GM12878 (cell line): ENCODE results near the gene PPP1R15A. TPM values are rescaled to one million over a fixed set of nuclear protein-coding genes. Genes with fewer than 3 reads are reported as not detected.

Experiments used
- ATAC-seq: fragments of 200-7000 bp; cut with Tn5 transposase; 3 replicates; pipeline ENCODE4 v1.9.1; 2020; ENCODE audit warnings: mild to moderate bottlenecking, moderate library complexity
- Bru-seq: library from RNA; stranded (reverse); fragments of 400-500 nt; gene quantifications from one replicate; lab custom pipeline; 2021; lab: Mats Ljungman, UMichigan
- BruChase-seq, 2 experiments: library from RNA; stranded (reverse); fragments of 400-500 nt; gene quantifications; one replicate each; lab custom pipeline; 2021; lab: Mats Ljungman, UMichigan
- BruUV-seq: library from RNA; stranded (reverse); fragments of 400-500 nt; replicated peaks from 2 replicates; lab custom pipeline; 2021; lab: Mats Ljungman, UMichigan
- CTCF ChIA-PET: fragments of 300-600 bp; sonication (Branson Sonifier 250); formaldehyde crosslinking; extraction: SDS; loops from one replicate; lab custom pipeline; 2021; ENCODE audit warnings: inconsistent platforms; lab: Yijun Ruan, JAX
- POLR2A ChIA-PET: fragments of 350-600 bp; formaldehyde crosslinking; extraction: SDS; loops from one replicate; lab custom pipeline; 2021; ENCODE audit warnings: inconsistent platforms; lab: Charles Lee
- RAD21 ChIA-PET: fragments of 300-600 bp; sonication (Branson Sonifier 250); formaldehyde crosslinking; loops from one replicate; lab custom pipeline; 2023; ENCODE audit warnings: antibody characterized with exemption; ENCODE audit not compliant: unreplicated experiment; lab: Charles Lee
- SMC1A ChIA-PET: fragments of 300-600 bp; sonication (Branson Sonifier 250); formaldehyde crosslinking; loops from one replicate; lab custom pipeline; 2023; ENCODE audit not compliant: unreplicated experiment, uncharacterized antibody; lab: Charles Lee
- DNase-seq: peaks from one replicate; pipeline ENCODE4 v3.0.0-alpha.2; 2011; ENCODE audit warnings: low read depth, low spot score
- FAIRE-seq: peaks from 3 replicates; lab custom pipeline; 2011; peaks lifted over from hg19 to GRCh38; lab: Jason Lieb, UNC
- H2AFZ ChIP-seq: 2 replicates; pipeline ENCODE4 v1.6.0; 2011; ENCODE audit warnings: low read depth, low read length, control low read depth; ENCODE audit not compliant: control insufficient read depth
- H3K27ac ChIP-seq: 2 replicates; pipeline ENCODE4 v1.5.1; 2011; ENCODE audit warnings: control low read depth; ENCODE audit not compliant: control insufficient read depth, insufficient read depth
- H3K27me3 ChIP-seq, 2 experiments: replicated peaks in 1 of 2; 2 replicates each; pipeline versions ENCODE4 v1.6.0 to v1.6.1; 2011; ENCODE audit warnings: low read length in 1 of 2; ENCODE audit not compliant: control insufficient read depth in 2 of 2, insufficient read depth in 2 of 2
- H3K36me3 ChIP-seq, 2 experiments: 2 replicates each; pipeline ENCODE4 v1.5.1; 2011; ENCODE audit warnings: low read length in 1 of 2; ENCODE audit not compliant: control insufficient read depth in 2 of 2, insufficient read depth in 2 of 2
- H3K4me1 ChIP-seq: 2 replicates; pipeline ENCODE4 v1.6.1; 2011; ENCODE audit warnings: mild to moderate bottlenecking, low read length, moderate library complexity, mixed read lengths; ENCODE audit not compliant: control insufficient read depth, insufficient read depth
- H3K4me2 ChIP-seq: 2 replicates; pipeline ENCODE4 v1.6.0; 2011; ENCODE audit warnings: control low read depth; ENCODE audit not compliant: control insufficient read depth, insufficient read depth
- H3K4me3 ChIP-seq: fragments of 200-600 bp; sonication (generic); 2 replicates; pipeline ENCODE4 v1.5.1; 2016
- H3K79me2 ChIP-seq: 2 replicates; pipeline ENCODE4 v1.6.0; 2011; ENCODE audit warnings: low read length; ENCODE audit not compliant: control insufficient read depth, insufficient read depth
- H3K9ac ChIP-seq: 2 replicates; pipeline ENCODE4 v1.8.0; 2011; ENCODE audit warnings: low read length, control low read depth, mixed read lengths; ENCODE audit not compliant: control insufficient read depth, insufficient read depth
- H3K9me3 ChIP-seq: replicated peaks from 3 replicates; pipeline ENCODE4 v1.5.1; 2011; ENCODE audit warnings: mild to moderate bottlenecking, low read length; ENCODE audit not compliant: control insufficient read depth, insufficient read depth
- H4K20me1 ChIP-seq: 2 replicates; pipeline ENCODE4 v1.6.0; 2011; ENCODE audit not compliant: control insufficient read depth, insufficient read depth
- ATF7 ChIP-seq: fragments of 450-650 bp; IDR thresholded peaks from 2 replicates; pipeline ENCODE4 v1.6.1; 2016; ENCODE audit warnings: low read depth, mild to moderate bottlenecking
- CEBPB ChIP-seq, 2 experiments: fragments of 150-350 bp in 1 of 2; IDR thresholded peaks; 2 replicates each; pipeline ENCODE4 v1.6.1; 2012 to 2014; ENCODE audit warnings: low read depth in 2 of 2, low read length in 2 of 2, borderline replicate concordance in 1 of 2, inconsistent platforms in 1 of 2
- CREB1 ChIP-seq: IDR thresholded peaks from 2 replicates; pipeline ENCODE4 v1.6.1; 2012; ENCODE audit warnings: low read depth, mild to moderate bottlenecking, inconsistent platforms
- MTA2 ChIP-seq: fragments of 450-650 bp; IDR thresholded peaks from 2 replicates; pipeline ENCODE4 v1.6.1; 2016; ENCODE audit warnings: low read depth, mild to moderate bottlenecking, moderate library complexity
- POU2F2 ChIP-seq: IDR thresholded peaks from 3 replicates; pipeline ENCODE4 v1.6.1; 2011; ENCODE audit warnings: low read depth, mild to moderate bottlenecking, low read length, borderline replicate concordance
- TARDBP ChIP-seq: IDR thresholded peaks from 2 replicates; pipeline ENCODE4 v1.6.1; 2016; ENCODE audit warnings: borderline replicate concordance
- WGBS: methylation state at CpG from one replicate; pipeline ENCODE4 v1.1.6; 2016; ENCODE audit warnings: low lambda C conversion rate; ENCODE audit not compliant: insufficient replicate concordance, insufficient coverage; ENCODE audit errors: missing lambda C conversion rate; 5-methylcytosine and 5-hydroxymethylcytosine counted together
- in situ Hi-C: fragments of 300-500 bp; cut with MboI; formaldehyde crosslinking; loops from 9 replicates; pipeline ENCODE4 v1.14.3; 2018; ENCODE audit warnings: mixed read lengths
- intact Hi-C: fragments of 100-400 bp; cut with micrococcal nuclease; formaldehyde crosslinking; loops from one replicate; pipeline ENCODE4 v1.14.2; 2022; ENCODE audit not compliant: unreplicated experiment
- long read RNA-seq, 2 experiments: library from polyadenylated mRNA; unstranded; transcript quantifications; one replicate each; pipeline ENCODE4 v2.0.0, GENCODE V29; 2019 to 2020
- polyA minus RNA-seq, 3 experiments: library from RNA; depleted of rRNA, polyadenylated mRNA; stranded (reverse); fragments of >200 nt; gene quantifications; 2 replicates each; pipeline ENCODE4 v1.2.3, GENCODE V29; 2011
- polyA plus RNA-seq, 11 experiments: library from polyadenylated mRNA; depleted of rRNA in 4 of 11; unstranded in 6 of 11; stranded (reverse) in 5 of 11; fragments of >200 nt; fragmentation: Nextera tagmentation in 4 of 11; fragmentation: Illumina TruSeq in 1 of 11; extraction: Ambion mirVana in 4 of 11; extraction: Trizol in 1 of 11; gene quantifications; 1 replicate in 1 of 11; 2 replicates in 10 of 11; pipeline versions ENCODE4 v1.2.1 to v1.2.3, GENCODE V29; 2011 to 2016; ENCODE audit warnings: inconsistent platforms in 2 of 11, missing spikeins in 2 of 11, low read depth in 1 of 11
- total RNA-seq, 4 experiments: library from RNA; depleted of rRNA in 3 of 4; stranded (reverse); fragments of >200 nt in 3 of 4; fragmentation: Illumina TruSeq in 1 of 4; extraction: Trizol in 1 of 4; gene quantifications; 2 replicates each; pipeline versions ENCODE4 v1.2.1 to v1.2.3, GENCODE V29; 2013 to 2021
- TF ChIP-seq, protein P1 (sequence below): fragments of 450-650 bp; IDR thresholded peaks from 2 replicates; pipeline ENCODE4 v1.6.1; 2017; ENCODE audit warnings: mild to moderate bottlenecking, moderate library complexity
- TF ChIP-seq, protein P2 (sequence below): fragments of 450-650 bp; IDR thresholded peaks from 2 replicates; pipeline ENCODE4 v1.6.1; 2014; ENCODE audit warnings: mild to moderate bottlenecking
- TF ChIP-seq, protein P3 (sequence below): fragments of 450-650 bp; IDR thresholded peaks from 2 replicates; pipeline ENCODE4 v1.6.1; 2018; ENCODE audit warnings: borderline replicate concordance, mild to moderate bottlenecking; ENCODE audit not compliant: partially characterized antibody

PPP1R15A gene
- 90.5 and 94.5 TPM in 2 replicates for total RNA-seq (2013; cell fraction: nucleolus; rRNA removed)
- total RNA-seq (2014; rRNA removed) (23.9 and 26.3 TPM in 2 replicates), total RNA-seq (2014; rRNA removed; fragmentation: Illumina TruSeq; extraction: Trizol) (21.0 and 22.2 TPM in 2 replicates), total RNA-seq (2021) (30.0 and 30.6 TPM in 2 replicates), polyA plus RNA-seq (2011; rRNA removed) (18.6 and 19.1 TPM in 2 replicates), polyA plus RNA-seq (2014; fragmentation: Illumina TruSeq; extraction: Trizol) (28.0 and 29.9 TPM in 2 replicates), polyA plus RNA-seq (2014; fragmentation: Nextera tagmentation; extraction: Ambion mirVana) (under 1 TPM; 0.68 to 0.90 TPM), polyA plus RNA-seq (2014; rRNA removed) (28.5 and 29.0 TPM in 2 replicates), polyA plus RNA-seq (2016; fragmentation: Nextera tagmentation; extraction: Ambion mirVana) (10 to 100 TPM; 44.1 to 50.8 TPM), polyA minus RNA-seq (2011; rRNA and poly(A)+ RNA removed) (11.3 and 16.8 TPM in 2 replicates), Bru-seq, nascent RNA (percentile 99 among the genes with signal in this experiment), BruChase-seq, experiment 1, labeled RNA remaining after a 6-hour chase (percentile 97 among the genes with signal in this experiment), BruChase-seq, experiment 2, labeled RNA remaining after a 2-hour chase (percentile 99 among the genes with signal in this experiment)
- 32.8 TPM for polyA plus RNA-seq (2011; ENCODE audit: low read depth)
- 16.9 and 21.8 TPM in 2 replicates for polyA plus RNA-seq (2011; cell fraction: cytosol; rRNA removed)
- 34.4 and 42.1 TPM in 2 replicates for polyA plus RNA-seq (2011; cell fraction: nucleus; rRNA removed)
- 64.8 and 69.0 TPM in 2 replicates for polyA plus RNA-seq (2012)
- 7.4 and 12.2 TPM in 2 replicates for polyA minus RNA-seq (2011; cell fraction: cytosol; rRNA and poly(A)+ RNA removed)
- polyA minus RNA-seq (2011; cell fraction: nucleus; rRNA and poly(A)+ RNA removed): 19.8 and 24.3 TPM in 2 replicates
- long read RNA-seq, experiment 1, transcript PPP1R15A-201 (3 exons, 2,378 nt): major isoform, 25 of 32 reads
- long read RNA-seq, experiment 1, partial matches to known transcripts: 7 of 32 reads
- long read RNA-seq, experiment 1, other reads (novel, unspliced or antisense): 0 of 32 reads
- long read RNA-seq, experiment 2, partial matches to known transcripts: 1 of 5 reads
- long read RNA-seq, experiment 2, other reads (novel, unspliced or antisense): 1 of 5 reads

GRCh38 chr19:48872182-48872883 lies at the start of gene PPP1R15A:
Gene PPP1R15A, plus strand, starts transcription at chr19:48872421. Its CDS starts 813 bp downstream, at chr19:48873234.
- 2% methylated on average over 49 of the region's 53 CpGs for WGBS
- H3K4me3 ChIP-seq: peak within 1 kb of the TSS; percentile 100
- in situ Hi-C loops: no loop called here
- H2AFZ ChIP-seq: 0 out of 2 replicates have a peak within 1 kb of the TSS, but pooled peaks have one; percentile 4
- peak; percentile 97 for FAIRE-seq
- H3K27me3 ChIP-seq: no peaks in the 10 kb centered on the region
- BruUV-seq: TSS peak; percentile 71
- H4K20me1 ChIP-seq: no peaks in the 10 kb centered on the region
- ChIA-PET SMC1A (interaction anchor here (0.9 to 4.0 kb wide), 5 partner anchors 14 to 94 kb away, joined by 4 to 28 read pairs (median 16); partner anchors contain the start of genes FTL and NUCB1), RAD21 (interaction anchor here (0.6 to 5.0 kb wide), 10 partner anchors 28 to 121 kb away, joined by 3 to 26 read pairs (median 4); partner anchors contain the start of genes FTL, GYS1 and RUVBL2), POLR2A (interaction anchor here (0.5 to 6.7 kb wide), 20 partner anchors 9 to 331 kb away, joined by 3 to 64 read pairs (median 5); partner anchors contain the start of genes FTL, GYS1, HSD17B14 and RUVBL2), CTCF (interaction anchor here (0.9 to 3.6 kb wide), 8 partner anchors 28 to 121 kb away, joined by 3 to 22 read pairs (median 4); partner anchors contain the start of genes GYS1, NUCB1 and RUVBL2)
- peak; percentile 39 for ATAC-seq
- intact Hi-C loops: no loop called here
- peak; percentile 97 for DNase-seq
- H3K4me1 ChIP-seq: peaks cover 20% of the 10 kb centered on the region
- H3K9me3 ChIP-seq: no peaks in the 10 kb centered on the region
- peak within 1 kb of the TSS; percentile 99 for H3K9ac ChIP-seq
- H3K36me3 ChIP-seq: peaks cover 1 to 4% of the 10 kb centered on the region in 2 experiments; a peak in 2 of 4 replicates
- H3K79me2 ChIP-seq: peaks cover 46% of the 10 kb centered on the region
- H3K27ac ChIP-seq: peak within 1 kb of the TSS; percentile 94
- peak within 1 kb of the TSS; percentile 98 for H3K4me2 ChIP-seq
- TF ChIP-seq ATF7 (peak; percentile 91), POU2F2 (peak; percentile 99), MTA2 (no peak), CEBPB (IDR thresholded peaks at IDR 0.05; ENCODE audit: borderline replicate concordance in 1 of 2, low read depth in 2 of 2, low read length in 2 of 2) (no peak), TARDBP (no peak), CREB1 (peak; percentile 95)
- TF ChIP-seq, protein P1, sequence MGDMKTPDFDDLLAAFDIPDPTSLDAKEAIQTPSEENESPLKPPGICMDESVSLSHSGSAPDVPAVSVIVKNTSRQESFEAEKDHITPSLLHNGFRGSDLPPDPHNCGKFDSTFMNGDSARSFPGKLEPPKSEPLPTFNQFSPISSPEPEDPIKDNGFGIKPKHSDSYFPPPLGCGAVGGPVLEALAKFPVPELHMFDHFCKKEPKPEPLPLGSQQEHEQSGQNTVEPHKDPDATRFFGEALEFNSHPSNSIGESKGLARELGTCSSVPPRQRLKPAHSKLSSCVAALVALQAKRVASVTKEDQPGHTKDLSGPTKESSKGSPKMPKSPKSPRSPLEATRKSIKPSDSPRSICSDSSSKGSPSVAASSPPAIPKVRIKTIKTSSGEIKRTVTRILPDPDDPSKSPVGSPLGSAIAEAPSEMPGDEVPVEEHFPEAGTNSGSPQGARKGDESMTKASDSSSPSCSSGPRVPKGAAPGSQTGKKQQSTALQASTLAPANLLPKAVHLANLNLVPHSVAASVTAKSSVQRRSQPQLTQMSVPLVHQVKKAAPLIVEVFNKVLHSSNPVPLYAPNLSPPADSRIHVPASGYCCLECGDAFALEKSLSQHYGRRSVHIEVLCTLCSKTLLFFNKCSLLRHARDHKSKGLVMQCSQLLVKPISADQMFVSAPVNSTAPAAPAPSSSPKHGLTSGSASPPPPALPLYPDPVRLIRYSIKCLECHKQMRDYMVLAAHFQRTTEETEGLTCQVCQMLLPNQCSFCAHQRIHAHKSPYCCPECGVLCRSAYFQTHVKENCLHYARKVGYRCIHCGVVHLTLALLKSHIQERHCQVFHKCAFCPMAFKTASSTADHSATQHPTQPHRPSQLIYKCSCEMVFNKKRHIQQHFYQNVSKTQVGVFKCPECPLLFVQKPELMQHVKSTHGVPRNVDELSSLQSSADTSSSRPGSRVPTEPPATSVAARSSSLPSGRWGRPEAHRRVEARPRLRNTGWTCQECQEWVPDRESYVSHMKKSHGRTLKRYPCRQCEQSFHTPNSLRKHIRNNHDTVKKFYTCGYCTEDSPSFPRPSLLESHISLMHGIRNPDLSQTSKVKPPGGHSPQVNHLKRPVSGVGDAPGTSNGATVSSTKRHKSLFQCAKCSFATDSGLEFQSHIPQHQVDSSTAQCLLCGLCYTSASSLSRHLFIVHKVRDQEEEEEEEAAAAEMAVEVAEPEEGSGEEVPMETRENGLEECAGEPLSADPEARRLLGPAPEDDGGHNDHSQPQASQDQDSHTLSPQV: no peak
- TF ChIP-seq, protein P2, sequence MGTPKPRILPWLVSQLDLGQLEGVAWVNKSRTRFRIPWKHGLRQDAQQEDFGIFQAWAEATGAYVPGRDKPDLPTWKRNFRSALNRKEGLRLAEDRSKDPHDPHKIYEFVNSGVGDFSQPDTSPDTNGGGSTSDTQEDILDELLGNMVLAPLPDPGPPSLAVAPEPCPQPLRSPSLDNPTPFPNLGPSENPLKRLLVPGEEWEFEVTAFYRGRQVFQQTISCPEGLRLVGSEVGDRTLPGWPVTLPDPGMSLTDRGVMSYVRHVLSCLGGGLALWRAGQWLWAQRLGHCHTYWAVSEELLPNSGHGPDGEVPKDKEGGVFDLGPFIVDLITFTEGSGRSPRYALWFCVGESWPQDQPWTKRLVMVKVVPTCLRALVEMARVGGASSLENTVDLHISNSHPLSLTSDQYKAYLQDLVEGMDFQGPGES: no peak
- TF ChIP-seq, protein P3, sequence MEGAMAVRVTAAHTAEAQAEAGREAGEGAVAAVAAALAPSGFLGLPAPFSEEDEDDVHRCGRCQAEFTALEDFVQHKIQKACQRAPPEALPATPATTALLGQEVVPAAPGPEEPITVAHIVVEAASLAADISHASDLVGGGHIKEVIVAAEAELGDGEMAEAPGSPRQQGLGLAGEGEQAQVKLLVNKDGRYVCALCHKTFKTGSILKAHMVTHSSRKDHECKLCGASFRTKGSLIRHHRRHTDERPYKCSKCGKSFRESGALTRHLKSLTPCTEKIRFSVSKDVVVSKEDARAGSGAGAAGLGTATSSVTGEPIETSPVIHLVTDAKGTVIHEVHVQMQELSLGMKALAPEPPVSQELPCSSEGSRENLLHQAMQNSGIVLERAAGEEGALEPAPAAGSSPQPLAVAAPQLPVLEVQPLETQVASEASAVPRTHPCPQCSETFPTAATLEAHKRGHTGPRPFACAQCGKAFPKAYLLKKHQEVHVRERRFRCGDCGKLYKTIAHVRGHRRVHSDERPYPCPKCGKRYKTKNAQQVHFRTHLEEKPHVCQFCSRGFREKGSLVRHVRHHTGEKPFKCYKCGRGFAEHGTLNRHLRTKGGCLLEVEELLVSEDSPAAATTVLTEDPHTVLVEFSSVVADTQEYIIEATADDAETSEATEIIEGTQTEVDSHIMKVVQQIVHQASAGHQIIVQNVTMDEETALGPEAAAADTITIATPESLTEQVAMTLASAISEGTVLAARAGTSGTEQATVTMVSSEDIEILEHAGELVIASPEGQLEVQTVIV: no peak
